ENCODE results near the gene DUOX1. TPM values are rescaled to one million over a fixed set of nuclear protein-coding genes. Genes with fewer than 3 reads are reported as not detected.

The DUOX1 gene
- total and polyA plus RNA-seq, 4 donors, result 0.02 to 0.94 (median 0.08) TPM; not detected in 1

- Histone ChIP-seq H3K4me1 (ENCODE audit: control insufficient read depth in 4 of 4, insufficient read depth in 4 of 4, low read length in 3 of 4) (peaks cover 14 to 43% (median 28%) of the 10 kb centered on the region in 4 donors), H3K9ac (ENCODE audit: low read depth in 1 of 2, low read length in 2 of 2) (no peak overlapping the region), H3K27ac (ENCODE audit: low read depth in 1 of 2, low read length in 2 of 2) (no peak overlapping the region), H3K4me3 (ENCODE audit: low read depth in 1 of 3, low read length in 3 of 3) (no peak overlapping the region), H3K27me3 (ENCODE audit: control insufficient read depth in 4 of 4, insufficient read depth in 4 of 4, low read length in 3 of 4) (peaks cover 4 to 15% (median 7%) of the 10 kb centered on the region in 4 donors), H3K9me3 (ENCODE audit: control insufficient read depth in 4 of 4, low read length in 3 of 4) (no peaks in the 10 kb centered on the region), H3K36me3 (ENCODE audit: control insufficient read depth in 4 of 4, insufficient read depth in 3 of 4, low read depth in 1 of 4, low read length in 3 of 4) (no peaks in the 10 kb centered on the region)
- TF ChIP-seq, protein P1, sequence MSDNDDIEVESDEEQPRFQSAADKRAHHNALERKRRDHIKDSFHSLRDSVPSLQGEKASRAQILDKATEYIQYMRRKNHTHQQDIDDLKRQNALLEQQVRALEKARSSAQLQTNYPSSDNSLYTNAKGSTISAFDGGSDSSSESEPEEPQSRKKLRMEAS (IDR thresholded peaks at IDR 0.05), result no peak
- TF ChIP-seq, protein P2, sequence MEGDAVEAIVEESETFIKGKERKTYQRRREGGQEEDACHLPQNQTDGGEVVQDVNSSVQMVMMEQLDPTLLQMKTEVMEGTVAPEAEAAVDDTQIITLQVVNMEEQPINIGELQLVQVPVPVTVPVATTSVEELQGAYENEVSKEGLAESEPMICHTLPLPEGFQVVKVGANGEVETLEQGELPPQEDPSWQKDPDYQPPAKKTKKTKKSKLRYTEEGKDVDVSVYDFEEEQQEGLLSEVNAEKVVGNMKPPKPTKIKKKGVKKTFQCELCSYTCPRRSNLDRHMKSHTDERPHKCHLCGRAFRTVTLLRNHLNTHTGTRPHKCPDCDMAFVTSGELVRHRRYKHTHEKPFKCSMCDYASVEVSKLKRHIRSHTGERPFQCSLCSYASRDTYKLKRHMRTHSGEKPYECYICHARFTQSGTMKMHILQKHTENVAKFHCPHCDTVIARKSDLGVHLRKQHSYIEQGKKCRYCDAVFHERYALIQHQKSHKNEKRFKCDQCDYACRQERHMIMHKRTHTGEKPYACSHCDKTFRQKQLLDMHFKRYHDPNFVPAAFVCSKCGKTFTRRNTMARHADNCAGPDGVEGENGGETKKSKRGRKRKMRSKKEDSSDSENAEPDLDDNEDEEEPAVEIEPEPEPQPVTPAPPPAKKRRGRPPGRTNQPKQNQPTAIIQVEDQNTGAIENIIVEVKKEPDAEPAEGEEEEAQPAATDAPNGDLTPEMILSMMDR (IDR thresholded peaks at IDR 0.05; ENCODE audit: low read depth, low read length, missing input control), result no peak
- WGBS, result 38% methylated on average over 19 of the region's 19 CpGs
- no peak for DNase-seq (ENCODE audit: low spot score)
Measured at GRCh38 chr15:45116006-45116481, 13.8 kb upstream of the DUOX1 start.

DNA sequence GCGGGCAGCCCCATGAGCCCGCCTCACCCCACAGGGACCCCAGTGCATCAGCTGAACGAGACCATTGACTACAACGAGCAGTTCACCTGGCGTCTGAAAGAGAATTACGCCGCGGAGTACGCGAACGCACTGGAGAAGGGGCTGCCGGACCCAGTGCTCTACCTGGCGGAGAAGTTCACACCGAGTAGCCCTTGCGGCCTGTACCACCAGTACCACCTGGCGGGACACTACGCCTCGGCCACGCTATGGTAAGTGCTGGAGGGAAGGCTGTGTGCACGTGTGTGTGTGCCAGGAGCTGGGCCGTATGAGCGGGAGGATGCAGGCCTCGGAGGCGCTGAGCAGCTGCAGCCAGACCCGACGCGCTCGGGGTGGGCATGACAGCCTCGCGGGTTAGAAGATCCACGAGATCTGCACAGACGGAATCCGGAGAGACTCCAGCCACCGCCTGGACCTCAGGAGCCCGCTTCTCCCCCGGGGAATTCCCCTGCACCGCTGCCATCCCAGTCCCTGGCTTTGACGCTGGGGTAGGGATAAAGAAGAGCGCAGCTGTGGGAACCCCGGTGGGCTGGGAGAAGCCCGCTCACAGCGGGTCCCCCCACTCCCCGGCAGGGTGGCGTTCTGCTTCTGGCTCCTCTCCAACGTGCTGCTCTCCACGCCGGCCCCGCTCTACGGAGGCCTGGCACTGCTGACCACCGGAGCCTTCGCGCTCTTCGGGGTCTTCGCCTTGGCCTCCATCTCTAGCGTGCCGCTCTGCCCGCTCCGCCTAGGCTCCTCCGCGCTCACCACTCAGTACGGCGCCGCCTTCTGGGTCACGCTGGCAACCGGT, 13.1 kb upstream of the DUOX1 start:
- 15% methylated on average over 65 of the region's 65 CpGs for WGBS
- Histone ChIP-seq H3K4me1 (ENCODE audit: control insufficient read depth in 4 of 4, insufficient read depth in 4 of 4, low read length in 3 of 4) (peaks cover 14 to 43% (median 28%) of the 10 kb centered on the region in 4 donors), H3K9me3 (ENCODE audit: control insufficient read depth in 4 of 4, low read length in 3 of 4) (no peaks in the 10 kb centered on the region), H3K27ac (ENCODE audit: low read depth in 1 of 2, low read length in 2 of 2) (no peak overlapping the region), H3K4me3 (ENCODE audit: low read depth in 1 of 3, low read length in 3 of 3) (no peak overlapping the region), H3K27me3 (ENCODE audit: control insufficient read depth in 4 of 4, insufficient read depth in 4 of 4, low read length in 3 of 4) (peaks cover 4 to 14% (median 7%) of the 10 kb centered on the region in 4 donors), H3K9ac (ENCODE audit: low read depth in 1 of 2, low read length in 2 of 2) (no peak overlapping the region), H3K36me3 (ENCODE audit: control insufficient read depth in 4 of 4, insufficient read depth in 3 of 4, low read depth in 1 of 4, low read length in 3 of 4) (no peaks in the 10 kb centered on the region)
- TF ChIP-seq FOXA1 (IDR thresholded peaks at IDR 0.05) (no peak), HNF4G (IDR thresholded peaks at IDR 0.05) (no peak), JUND (IDR thresholded peaks at IDR 0.05) (no peak), RXRA (IDR thresholded peaks at IDR 0.05) (no peak), HNF4A (conservative IDR thresholded peaks at IDR 0.05) (no peak)
- TF ChIP-seq, protein P2 (IDR thresholded peaks at IDR 0.05; ENCODE audit: low read depth, low read length, missing input control), result no peak
- TF ChIP-seq, protein P3, sequence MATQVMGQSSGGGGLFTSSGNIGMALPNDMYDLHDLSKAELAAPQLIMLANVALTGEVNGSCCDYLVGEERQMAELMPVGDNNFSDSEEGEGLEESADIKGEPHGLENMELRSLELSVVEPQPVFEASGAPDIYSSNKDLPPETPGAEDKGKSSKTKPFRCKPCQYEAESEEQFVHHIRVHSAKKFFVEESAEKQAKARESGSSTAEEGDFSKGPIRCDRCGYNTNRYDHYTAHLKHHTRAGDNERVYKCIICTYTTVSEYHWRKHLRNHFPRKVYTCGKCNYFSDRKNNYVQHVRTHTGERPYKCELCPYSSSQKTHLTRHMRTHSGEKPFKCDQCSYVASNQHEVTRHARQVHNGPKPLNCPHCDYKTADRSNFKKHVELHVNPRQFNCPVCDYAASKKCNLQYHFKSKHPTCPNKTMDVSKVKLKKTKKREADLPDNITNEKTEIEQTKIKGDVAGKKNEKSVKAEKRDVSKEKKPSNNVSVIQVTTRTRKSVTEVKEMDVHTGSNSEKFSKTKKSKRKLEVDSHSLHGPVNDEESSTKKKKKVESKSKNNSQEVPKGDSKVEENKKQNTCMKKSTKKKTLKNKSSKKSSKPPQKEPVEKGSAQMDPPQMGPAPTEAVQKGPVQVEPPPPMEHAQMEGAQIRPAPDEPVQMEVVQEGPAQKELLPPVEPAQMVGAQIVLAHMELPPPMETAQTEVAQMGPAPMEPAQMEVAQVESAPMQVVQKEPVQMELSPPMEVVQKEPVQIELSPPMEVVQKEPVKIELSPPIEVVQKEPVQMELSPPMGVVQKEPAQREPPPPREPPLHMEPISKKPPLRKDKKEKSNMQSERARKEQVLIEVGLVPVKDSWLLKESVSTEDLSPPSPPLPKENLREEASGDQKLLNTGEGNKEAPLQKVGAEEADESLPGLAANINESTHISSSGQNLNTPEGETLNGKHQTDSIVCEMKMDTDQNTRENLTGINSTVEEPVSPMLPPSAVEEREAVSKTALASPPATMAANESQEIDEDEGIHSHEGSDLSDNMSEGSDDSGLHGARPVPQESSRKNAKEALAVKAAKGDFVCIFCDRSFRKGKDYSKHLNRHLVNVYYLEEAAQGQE (IDR thresholded peaks at IDR 0.05), result no peak
- no peak for DNase-seq (ENCODE audit: low spot score)
